ENCODE measurements around the gene PLCXD1. TPM values are rescaled to one million over a fixed set of nuclear protein-coding genes. Genes with fewer than 3 reads are reported as not detected.

Gene PLCXD1
- total and polyA plus RNA-seq, 4 donors = 6.7 to 50.6 (median 29.0) TPM

Other genes starting within 250 kb of the PLCXD1 start
- 10 to 100 TPM; 10.8 to 28.5 TPM for gene GTPBP6, start 37.4 kb downstream of the PLCXD1 start, total RNA-seq
- 10 to 100 TPM; 67.0 to 88.3 TPM for gene GTPBP6, start 37.4 kb downstream of the PLCXD1 start, polyA plus RNA-seq (ENCODE audit: insufficient read length in 2 of 2)
- 10 to 100 TPM; 30.8 to 35.8 TPM for gene PPP2R3B, start 105.5 kb downstream of the PLCXD1 start, total RNA-seq
- gene PPP2R3B, start 105.5 kb downstream of the PLCXD1 start, polyA plus RNA-seq (ENCODE audit: insufficient read length in 2 of 2) = 100 to 1,000 TPM; 115 to 134 TPM